ENCODE data around the gene DPH1.

DPH1 gene

DNA sequence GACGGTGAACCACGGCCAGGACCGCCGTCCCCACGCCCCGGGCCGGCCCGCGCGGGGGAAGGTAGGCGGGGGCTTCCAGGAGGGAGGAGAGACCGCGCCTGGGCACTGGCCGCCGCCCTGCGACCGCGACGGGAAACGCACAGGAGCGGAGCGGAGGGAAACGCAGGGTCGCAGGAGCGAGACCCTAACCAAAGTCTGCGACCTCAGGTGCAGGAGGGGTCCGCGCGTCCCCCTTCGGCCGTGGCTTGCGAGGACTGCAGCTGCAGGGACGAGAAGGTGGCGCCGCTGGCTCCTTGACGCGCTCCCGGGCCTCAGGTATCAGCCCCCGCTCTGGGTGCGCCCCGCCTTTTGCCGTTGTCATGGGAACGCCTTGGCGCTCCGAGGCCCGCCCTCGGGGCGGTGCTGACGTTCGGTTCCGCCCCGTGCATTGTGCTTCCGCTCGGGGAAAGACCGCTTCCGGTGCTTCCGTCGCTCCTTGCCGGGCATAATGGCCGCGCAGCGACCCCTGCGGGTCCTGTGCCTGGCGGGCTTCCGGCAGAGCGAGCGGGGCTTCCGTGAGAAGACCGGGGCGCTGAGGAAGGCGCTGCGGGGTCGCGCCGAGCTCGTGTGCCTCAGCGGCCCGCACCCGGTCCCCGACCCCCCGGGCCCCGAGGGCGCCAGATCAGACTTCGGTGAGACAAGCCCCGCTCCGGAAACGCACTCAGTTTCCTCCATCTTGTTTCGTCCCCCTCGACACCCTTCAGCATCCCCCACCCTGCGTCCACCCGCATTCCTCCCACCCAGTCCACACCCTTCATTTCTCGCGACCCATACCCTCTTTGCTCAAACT lies 11.8 kb downstream of the DPH1 start, which contains the start of gene OVCA2 (continued):
- TF ChIP-seq, protein P1, sequence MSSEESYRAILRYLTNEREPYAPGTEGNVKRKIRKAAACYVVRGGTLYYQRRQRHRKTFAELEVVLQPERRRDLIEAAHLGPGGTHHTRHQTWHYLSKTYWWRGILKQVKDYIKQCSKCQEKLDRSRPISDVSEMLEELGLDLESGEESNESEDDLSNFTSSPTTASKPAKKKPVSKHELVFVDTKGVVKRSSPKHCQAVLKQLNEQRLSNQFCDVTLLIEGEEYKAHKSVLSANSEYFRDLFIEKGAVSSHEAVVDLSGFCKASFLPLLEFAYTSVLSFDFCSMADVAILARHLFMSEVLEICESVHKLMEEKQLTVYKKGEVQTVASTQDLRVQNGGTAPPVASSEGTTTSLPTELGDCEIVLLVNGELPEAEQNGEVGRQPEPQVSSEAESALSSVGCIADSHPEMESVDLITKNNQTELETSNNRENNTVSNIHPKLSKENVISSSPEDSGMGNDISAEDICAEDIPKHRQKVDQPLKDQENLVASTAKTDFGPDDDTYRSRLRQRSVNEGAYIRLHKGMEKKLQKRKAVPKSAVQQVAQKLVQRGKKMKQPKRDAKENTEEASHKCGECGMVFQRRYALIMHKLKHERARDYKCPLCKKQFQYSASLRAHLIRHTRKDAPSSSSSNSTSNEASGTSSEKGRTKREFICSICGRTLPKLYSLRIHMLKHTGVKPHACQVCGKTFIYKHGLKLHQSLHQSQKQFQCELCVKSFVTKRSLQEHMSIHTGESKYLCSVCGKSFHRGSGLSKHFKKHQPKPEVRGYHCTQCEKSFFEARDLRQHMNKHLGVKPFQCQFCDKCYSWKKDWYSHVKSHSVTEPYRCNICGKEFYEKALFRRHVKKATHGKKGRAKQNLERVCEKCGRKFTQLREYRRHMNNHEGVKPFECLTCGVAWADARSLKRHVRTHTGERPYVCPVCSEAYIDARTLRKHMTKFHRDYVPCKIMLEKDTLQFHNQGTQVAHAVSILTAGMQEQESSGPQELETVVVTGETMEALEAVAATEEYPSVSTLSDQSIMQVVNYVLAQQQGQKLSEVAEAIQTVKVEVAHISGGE (tag by site-specific recombination; conservative IDR thresholded peaks at IDR 0.05; ENCODE audit: low read depth), result peak; percentile 98
- no peak for TF ChIP-seq SCRT2 (tag by site-specific recombination; IDR thresholded peaks at IDR 0.05)
- no peak for TF ChIP-seq BCL11A (tag by site-specific recombination; IDR thresholded peaks at IDR 0.05; ENCODE audit: low read depth)
- peak; percentile 95 for TF ChIP-seq SP2 (tag by site-specific recombination; IDR thresholded peaks at IDR 0.05)
- TF ChIP-seq ZNF837 (tag by site-specific recombination; IDR thresholded peaks at IDR 0.05), result 0 out of 2 replicates have a peak, but pooled peaks have one; percentile 38
- peak; percentile 70 for TF ChIP-seq KLF9 (tag by site-specific recombination; IDR thresholded peaks at IDR 0.05; ENCODE audit: low read depth)
- no peak for TF ChIP-seq ZSCAN16 (tag by site-specific recombination; IDR thresholded peaks at IDR 0.05)
- TF ChIP-seq, protein P2, sequence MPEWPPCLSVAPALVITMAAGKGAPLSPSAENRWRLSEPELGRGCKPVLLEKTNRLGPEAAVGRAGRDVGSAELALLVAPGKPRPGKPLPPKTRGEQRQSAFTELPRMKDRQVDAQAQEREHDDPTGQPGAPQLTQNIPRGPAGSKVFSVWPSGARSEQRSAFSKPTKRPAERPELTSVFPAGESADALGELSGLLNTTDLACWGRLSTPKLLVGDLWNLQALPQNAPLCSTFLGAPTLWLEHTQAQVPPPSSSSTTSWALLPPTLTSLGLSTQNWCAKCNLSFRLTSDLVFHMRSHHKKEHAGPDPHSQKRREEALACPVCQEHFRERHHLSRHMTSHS (tag by site-specific recombination; IDR thresholded peaks at IDR 0.05), result no peak
- no peak for TF ChIP-seq SETDB1 (IDR thresholded peaks at IDR 0.05; ENCODE audit: insufficient read length, low read length)
- TF ChIP-seq SP7 (tag by site-specific recombination; IDR thresholded peaks at IDR 0.05), result peak; percentile 74
- TF ChIP-seq, protein P3, sequence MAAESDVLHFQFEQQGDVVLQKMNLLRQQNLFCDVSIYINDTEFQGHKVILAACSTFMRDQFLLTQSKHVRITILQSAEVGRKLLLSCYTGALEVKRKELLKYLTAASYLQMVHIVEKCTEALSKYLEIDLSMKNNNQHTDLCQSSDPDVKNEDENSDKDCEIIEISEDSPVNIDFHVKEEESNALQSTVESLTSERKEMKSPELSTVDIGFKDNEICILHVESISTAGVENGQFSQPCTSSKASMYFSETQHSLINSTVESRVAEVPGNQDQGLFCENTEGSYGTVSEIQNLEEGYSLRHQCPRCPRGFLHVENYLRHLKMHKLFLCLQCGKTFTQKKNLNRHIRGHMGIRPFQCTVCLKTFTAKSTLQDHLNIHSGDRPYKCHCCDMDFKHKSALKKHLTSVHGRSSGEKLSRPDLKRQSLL (tag by site-specific recombination; IDR thresholded peaks at IDR 0.05), result peak; percentile 36; the same call in 1 of the 2 replicates
- TF ChIP-seq ZBTB17 (tag by site-specific recombination; IDR thresholded peaks at IDR 0.05), result peak; percentile 74
- no peak for TF ChIP-seq ZNF37A (tag by site-specific recombination; IDR thresholded peaks at IDR 0.05)
- TF ChIP-seq GLI4 (tag by site-specific recombination; IDR thresholded peaks at IDR 0.05), result no peak
- no peak for TF ChIP-seq ZNF791 (tag by site-specific recombination; IDR thresholded peaks at IDR 0.05)
- TF ChIP-seq, protein P4, sequence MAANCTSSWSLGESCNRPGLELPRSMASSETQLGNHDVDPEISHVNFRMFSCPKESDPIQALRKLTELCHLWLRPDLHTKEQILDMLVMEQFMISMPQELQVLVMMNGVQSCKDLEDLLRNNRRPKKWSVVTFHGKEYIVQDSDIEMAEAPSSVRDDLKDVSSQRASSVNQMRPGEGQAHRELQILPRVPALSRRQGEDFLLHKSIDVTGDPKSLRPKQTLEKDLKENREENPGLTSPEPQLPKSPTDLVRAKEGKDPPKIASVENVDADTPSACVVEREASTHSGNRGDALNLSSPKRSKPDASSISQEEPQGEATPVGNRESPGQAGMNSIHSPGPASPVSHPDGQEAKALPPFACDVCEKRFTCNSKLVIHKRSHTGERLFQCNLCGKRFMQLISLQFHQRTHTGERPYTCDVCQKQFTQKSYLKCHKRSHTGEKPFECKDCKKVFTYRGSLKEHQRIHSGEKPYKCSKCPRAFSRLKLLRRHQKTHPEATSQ (tag by site-specific recombination; IDR thresholded peaks at IDR 0.05), result 0 out of 2 replicates have a peak, but pooled peaks have one; percentile 45
- peak; percentile 72 for TF ChIP-seq ZNF2 (tag by site-specific recombination; IDR thresholded peaks at IDR 0.05)
- TF ChIP-seq ZNF214 (tag by site-specific recombination; IDR thresholded peaks at IDR 0.05; ENCODE audit: borderline replicate concordance), result no peak
- TF ChIP-seq ZNF76 (tag by site-specific recombination; IDR thresholded peaks at IDR 0.05; ENCODE audit: borderline replicate concordance, low read depth), result peak; percentile 83; the same call in 1 of the 2 replicates
- TF ChIP-seq, protein P5, sequence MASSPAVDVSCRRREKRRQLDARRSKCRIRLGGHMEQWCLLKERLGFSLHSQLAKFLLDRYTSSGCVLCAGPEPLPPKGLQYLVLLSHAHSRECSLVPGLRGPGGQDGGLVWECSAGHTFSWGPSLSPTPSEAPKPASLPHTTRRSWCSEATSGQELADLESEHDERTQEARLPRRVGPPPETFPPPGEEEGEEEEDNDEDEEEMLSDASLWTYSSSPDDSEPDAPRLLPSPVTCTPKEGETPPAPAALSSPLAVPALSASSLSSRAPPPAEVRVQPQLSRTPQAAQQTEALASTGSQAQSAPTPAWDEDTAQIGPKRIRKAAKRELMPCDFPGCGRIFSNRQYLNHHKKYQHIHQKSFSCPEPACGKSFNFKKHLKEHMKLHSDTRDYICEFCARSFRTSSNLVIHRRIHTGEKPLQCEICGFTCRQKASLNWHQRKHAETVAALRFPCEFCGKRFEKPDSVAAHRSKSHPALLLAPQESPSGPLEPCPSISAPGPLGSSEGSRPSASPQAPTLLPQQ (tag by site-specific recombination; IDR thresholded peaks at IDR 0.05), result peak; percentile 45; the same call in 1 of the 2 replicates
- no peak for TF ChIP-seq ZNF596 (tag by site-specific recombination; IDR thresholded peaks at IDR 0.05)
- TF ChIP-seq ZEB2 (tag by site-specific recombination; IDR thresholded peaks at IDR 0.05), result peak; percentile 88
- 0 out of 2 replicates have a peak, but pooled peaks have one; percentile 37 for TF ChIP-seq ZBTB21 (tag by site-specific recombination; IDR thresholded peaks at IDR 0.05)
- TF ChIP-seq ZFP69B (tag by site-specific recombination; IDR thresholded peaks at IDR 0.05), result 0 out of 2 replicates have a peak, but pooled peaks have one; percentile 22

All from HEK293 (cell line).